Stomach smooth muscle (tissue), 2 donors: ENCODE measurements around the gene CAB39.

ENCODE experiments used
- H3K27ac ChIP-seq: one replicate; pipeline ENCODE4 v1.7.0; 2013; ENCODE audit warnings: mild to moderate bottlenecking, low read length, inconsistent platforms
- H3K27me3 ChIP-seq, 2 donors: one replicate each; pipeline ENCODE4 v1.7.0; 2013; ENCODE audit warnings: low read length in 2 of 2; ENCODE audit not compliant: insufficient read depth in 2 of 2, control insufficient read depth in 1 of 2
- H3K36me3 ChIP-seq, 2 donors: one replicate each; pipeline ENCODE4 v1.7.0; 2013; ENCODE audit warnings: low read length in 2 of 2; ENCODE audit not compliant: control insufficient read depth in 2 of 2, insufficient read depth in 2 of 2
- H3K4me1 ChIP-seq: one replicate; pipeline ENCODE4 v1.7.0; 2013; ENCODE audit warnings: low read length; ENCODE audit not compliant: control insufficient read depth, insufficient read depth
- H3K4me3 ChIP-seq, 2 donors: one replicate each; pipeline ENCODE4 v1.7.0; 2013; ENCODE audit warnings: low read length in 2 of 2
- H3K9ac ChIP-seq, 2 donors: one replicate each; pipeline ENCODE4 v1.7.0; 2013; ENCODE audit warnings: low read length in 2 of 2, mild to moderate bottlenecking in 1 of 2
- H3K9me3 ChIP-seq, 2 donors: one replicate each; pipeline ENCODE4 v1.7.0; 2013; ENCODE audit warnings: low read length in 2 of 2; ENCODE audit not compliant: control insufficient read depth in 2 of 2
- donor health status: healthy.
- donor health status: Pancreatic carcinoma.

Gene CAB39

GRCh38 chr2:230829959-230830358, 117.3 kb downstream of the CAB39 start:
- Histone ChIP-seq H3K27me3 (peaks cover 29 to 30% of the 10 kb centered on the region in 2 donors), H3K9ac (no peak overlapping the region), H3K27ac (no peak overlapping the region), H3K4me3 (no peak overlapping the region), H3K4me1 (peaks cover 10% of the 10 kb centered on the region), H3K9me3 (no peaks in the 10 kb centered on the region), H3K36me3 (no peaks in the 10 kb centered on the region)

- Histone ChIP-seq H3K9me3 (no peaks in the 10 kb centered on the region), H3K4me1 (peaks cover 10% of the 10 kb centered on the region), H3K27me3 (peaks cover 29 to 30% of the 10 kb centered on the region in 2 donors), H3K4me3 (no peak overlapping the region), H3K36me3 (no peaks in the 10 kb centered on the region), H3K27ac (no peak overlapping the region), H3K9ac (no peak overlapping the region)
Observed at GRCh38 chr2:230830428-230830827, 117.8 kb downstream of the CAB39 start.

GRCh38 chr2:230840301-230840700, 127.7 kb downstream of the CAB39 start:
- no peaks in the 10 kb centered on the region for H3K27me3 ChIP-seq
- no peak overlapping the region for H3K9ac ChIP-seq
- H3K9me3 ChIP-seq, result peaks cover 0 to 6% of the 10 kb centered on the region in 2 donors
- H3K36me3 ChIP-seq, result no peaks in the 10 kb centered on the region
- no peak overlapping the region for H3K27ac ChIP-seq
- no peak overlapping the region for H3K4me3 ChIP-seq
- H3K4me1 ChIP-seq, result no peaks in the 10 kb centered on the region

- H3K27ac ChIP-seq, result no peak overlapping the region
- peaks cover 0 to 14% of the 10 kb centered on the region in 2 donors for H3K9me3 ChIP-seq
- no peaks in the 10 kb centered on the region for H3K36me3 ChIP-seq
- H3K27me3 ChIP-seq, result no peaks in the 10 kb centered on the region
- H3K4me3 ChIP-seq, result no peak overlapping the region
- H3K4me1 ChIP-seq, result no peaks in the 10 kb centered on the region
- no peak overlapping the region for H3K9ac ChIP-seq
Observed at GRCh38 chr2:230842473-230842872, 129.8 kb downstream of the CAB39 start.

- no peaks in the 10 kb centered on the region for H3K4me1 ChIP-seq
- no peaks in the 10 kb centered on the region for H3K36me3 ChIP-seq
- no peak overlapping the region for H3K27ac ChIP-seq
- H3K9me3 ChIP-seq, result peaks cover 0 to 14% of the 10 kb centered on the region in 2 donors
- no peak overlapping the region for H3K9ac ChIP-seq
- no peaks in the 10 kb centered on the region for H3K27me3 ChIP-seq
- H3K4me3 ChIP-seq, result no peak overlapping the region
Observed at GRCh38 chr2:230843132-230843531, 130.5 kb downstream of the CAB39 start.

- H3K27ac ChIP-seq, result no peak overlapping the region
- peaks cover 3% of the 10 kb centered on the region in 2 donors for H3K27me3 ChIP-seq
- H3K9ac ChIP-seq, result no peak overlapping the region
- peaks cover 0 to 8% of the 10 kb centered on the region in 2 donors for H3K9me3 ChIP-seq
- no peaks in the 10 kb centered on the region for H3K4me1 ChIP-seq
- no peak overlapping the region for H3K4me3 ChIP-seq
- no peaks in the 10 kb centered on the region for H3K36me3 ChIP-seq
Observed at GRCh38 chr2:230846360-230846759, 133.7 kb downstream of the CAB39 start.

GRCh38 chr2:230847883-230848388, 135.3 kb downstream of the CAB39 start:
- H3K9ac ChIP-seq, result no peak overlapping the region
- H3K4me3 ChIP-seq, result peak overlapping the region in 1 of 2 donors; percentile 35

GRCh38 chr2:230849633-230850357, 137.2 kb downstream of the CAB39 start:
- H3K9me3 ChIP-seq, result peaks cover 2 to 8% of the 10 kb centered on the region in 2 donors
- H3K4me1 ChIP-seq, result no peaks in the 10 kb centered on the region
- H3K4me3 ChIP-seq, result no peak overlapping the region
- H3K27ac ChIP-seq, result no peak overlapping the region
- H3K27me3 ChIP-seq, result peaks cover 3% of the 10 kb centered on the region in 2 donors
- no peak overlapping the region for H3K9ac ChIP-seq
- H3K36me3 ChIP-seq, result no peaks in the 10 kb centered on the region

More at GRCh38 chr2:230847883-230848388, 135.3 kb downstream of the CAB39 start:
- Histone ChIP-seq H3K9me3 (peaks cover 2 to 8% of the 10 kb centered on the region in 2 donors), H3K4me1 (no peaks in the 10 kb centered on the region), H3K27me3 (peaks cover 3% of the 10 kb centered on the region in 2 donors), H3K36me3 (no peaks in the 10 kb centered on the region), H3K27ac (no peak overlapping the region)

- Histone ChIP-seq H3K27ac (no peak overlapping the region), H3K9me3 (peaks cover 2 to 8% of the 10 kb centered on the region in 2 donors), H3K27me3 (peaks cover 3% of the 10 kb centered on the region in 2 donors), H3K36me3 (no peaks in the 10 kb centered on the region), H3K4me3 (no peak overlapping the region), H3K4me1 (no peaks in the 10 kb centered on the region), H3K9ac (no peak overlapping the region)
Observed at GRCh38 chr2:230850358-230850658, 137.7 kb downstream of the CAB39 start.

- Histone ChIP-seq H3K9ac (no peak overlapping the region), H3K36me3 (no peaks in the 10 kb centered on the region), H3K27ac (no peak overlapping the region), H3K9me3 (peaks cover 0 to 2% of the 10 kb centered on the region in 2 donors), H3K4me3 (no peak overlapping the region), H3K27me3 (peaks cover 3% of the 10 kb centered on the region in 2 donors), H3K4me1 (no peaks in the 10 kb centered on the region)
Observed at GRCh38 chr2:230852113-230852512, 139.5 kb downstream of the CAB39 start.

- Histone ChIP-seq H3K27me3 (no peaks in the 10 kb centered on the region), H3K4me3 (no peak overlapping the region), H3K9ac (no peak overlapping the region), H3K36me3 (no peaks in the 10 kb centered on the region), H3K27ac (no peak overlapping the region), H3K4me1 (peaks cover 10% of the 10 kb centered on the region), H3K9me3 (no peaks in the 10 kb centered on the region)
Observed at GRCh38 chr2:230861552-230862255, 149.1 kb downstream of the CAB39 start.
